ENCODE results near the gene DOK5. TPM values are rescaled to one million over a fixed set of nuclear protein-coding genes. Genes with fewer than 3 reads are reported as not detected.

DOK5 gene
- total and polyA plus RNA-seq, 2 experiments from 2014 or later: 5.0 to 6.9 TPM

DNA sequence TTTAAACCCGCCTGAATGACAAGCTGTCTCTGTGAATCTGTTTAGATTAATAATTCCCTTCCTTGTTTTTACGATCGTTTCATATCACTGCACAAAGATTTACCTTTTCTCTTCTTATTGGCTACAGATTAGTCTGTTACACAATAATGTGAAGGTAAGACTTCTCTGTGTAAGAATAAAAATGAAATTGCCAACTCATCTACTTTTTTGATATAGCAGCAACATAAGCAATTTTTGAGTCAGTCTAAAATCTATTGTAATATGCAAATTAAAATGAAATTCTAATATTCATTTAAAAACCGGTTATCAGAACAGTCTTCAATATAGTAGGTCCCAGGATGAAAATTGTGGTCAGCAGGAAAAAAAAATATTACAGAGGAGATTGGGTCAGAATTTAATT, 155.2 kb downstream of the DOK5 start (continued):
- TF ChIP-seq, protein P1, sequence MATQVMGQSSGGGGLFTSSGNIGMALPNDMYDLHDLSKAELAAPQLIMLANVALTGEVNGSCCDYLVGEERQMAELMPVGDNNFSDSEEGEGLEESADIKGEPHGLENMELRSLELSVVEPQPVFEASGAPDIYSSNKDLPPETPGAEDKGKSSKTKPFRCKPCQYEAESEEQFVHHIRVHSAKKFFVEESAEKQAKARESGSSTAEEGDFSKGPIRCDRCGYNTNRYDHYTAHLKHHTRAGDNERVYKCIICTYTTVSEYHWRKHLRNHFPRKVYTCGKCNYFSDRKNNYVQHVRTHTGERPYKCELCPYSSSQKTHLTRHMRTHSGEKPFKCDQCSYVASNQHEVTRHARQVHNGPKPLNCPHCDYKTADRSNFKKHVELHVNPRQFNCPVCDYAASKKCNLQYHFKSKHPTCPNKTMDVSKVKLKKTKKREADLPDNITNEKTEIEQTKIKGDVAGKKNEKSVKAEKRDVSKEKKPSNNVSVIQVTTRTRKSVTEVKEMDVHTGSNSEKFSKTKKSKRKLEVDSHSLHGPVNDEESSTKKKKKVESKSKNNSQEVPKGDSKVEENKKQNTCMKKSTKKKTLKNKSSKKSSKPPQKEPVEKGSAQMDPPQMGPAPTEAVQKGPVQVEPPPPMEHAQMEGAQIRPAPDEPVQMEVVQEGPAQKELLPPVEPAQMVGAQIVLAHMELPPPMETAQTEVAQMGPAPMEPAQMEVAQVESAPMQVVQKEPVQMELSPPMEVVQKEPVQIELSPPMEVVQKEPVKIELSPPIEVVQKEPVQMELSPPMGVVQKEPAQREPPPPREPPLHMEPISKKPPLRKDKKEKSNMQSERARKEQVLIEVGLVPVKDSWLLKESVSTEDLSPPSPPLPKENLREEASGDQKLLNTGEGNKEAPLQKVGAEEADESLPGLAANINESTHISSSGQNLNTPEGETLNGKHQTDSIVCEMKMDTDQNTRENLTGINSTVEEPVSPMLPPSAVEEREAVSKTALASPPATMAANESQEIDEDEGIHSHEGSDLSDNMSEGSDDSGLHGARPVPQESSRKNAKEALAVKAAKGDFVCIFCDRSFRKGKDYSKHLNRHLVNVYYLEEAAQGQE (IDR thresholded peaks at IDR 0.05; ENCODE audit: unreplicated experiment): no peak
- TF ChIP-seq JUNB (IDR thresholded peaks at IDR 0.05; ENCODE audit: unreplicated experiment) (no peak), NANOG (IDR thresholded peaks at IDR 0.05; ENCODE audit: borderline replicate concordance) (no peak), STAT1 (IDR thresholded peaks at IDR 0.05; ENCODE audit: unreplicated experiment) (no peak), ZNF114 (CRISPR knock-in tag; IDR thresholded peaks at IDR 0.05) (no peak)
- TF ChIP-seq, protein P2, sequence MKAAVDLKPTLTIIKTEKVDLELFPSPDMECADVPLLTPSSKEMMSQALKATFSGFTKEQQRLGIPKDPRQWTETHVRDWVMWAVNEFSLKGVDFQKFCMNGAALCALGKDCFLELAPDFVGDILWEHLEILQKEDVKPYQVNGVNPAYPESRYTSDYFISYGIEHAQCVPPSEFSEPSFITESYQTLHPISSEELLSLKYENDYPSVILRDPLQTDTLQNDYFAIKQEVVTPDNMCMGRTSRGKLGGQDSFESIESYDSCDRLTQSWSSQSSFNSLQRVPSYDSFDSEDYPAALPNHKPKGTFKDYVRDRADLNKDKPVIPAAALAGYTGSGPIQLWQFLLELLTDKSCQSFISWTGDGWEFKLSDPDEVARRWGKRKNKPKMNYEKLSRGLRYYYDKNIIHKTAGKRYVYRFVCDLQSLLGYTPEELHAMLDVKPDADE (IDR thresholded peaks at IDR 0.05): no peak
- TF ChIP-seq, protein P3, sequence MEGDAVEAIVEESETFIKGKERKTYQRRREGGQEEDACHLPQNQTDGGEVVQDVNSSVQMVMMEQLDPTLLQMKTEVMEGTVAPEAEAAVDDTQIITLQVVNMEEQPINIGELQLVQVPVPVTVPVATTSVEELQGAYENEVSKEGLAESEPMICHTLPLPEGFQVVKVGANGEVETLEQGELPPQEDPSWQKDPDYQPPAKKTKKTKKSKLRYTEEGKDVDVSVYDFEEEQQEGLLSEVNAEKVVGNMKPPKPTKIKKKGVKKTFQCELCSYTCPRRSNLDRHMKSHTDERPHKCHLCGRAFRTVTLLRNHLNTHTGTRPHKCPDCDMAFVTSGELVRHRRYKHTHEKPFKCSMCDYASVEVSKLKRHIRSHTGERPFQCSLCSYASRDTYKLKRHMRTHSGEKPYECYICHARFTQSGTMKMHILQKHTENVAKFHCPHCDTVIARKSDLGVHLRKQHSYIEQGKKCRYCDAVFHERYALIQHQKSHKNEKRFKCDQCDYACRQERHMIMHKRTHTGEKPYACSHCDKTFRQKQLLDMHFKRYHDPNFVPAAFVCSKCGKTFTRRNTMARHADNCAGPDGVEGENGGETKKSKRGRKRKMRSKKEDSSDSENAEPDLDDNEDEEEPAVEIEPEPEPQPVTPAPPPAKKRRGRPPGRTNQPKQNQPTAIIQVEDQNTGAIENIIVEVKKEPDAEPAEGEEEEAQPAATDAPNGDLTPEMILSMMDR (conservative IDR thresholded peaks at IDR 0.05; ENCODE audit: low read depth in 2 of 2): no peak

DNA sequence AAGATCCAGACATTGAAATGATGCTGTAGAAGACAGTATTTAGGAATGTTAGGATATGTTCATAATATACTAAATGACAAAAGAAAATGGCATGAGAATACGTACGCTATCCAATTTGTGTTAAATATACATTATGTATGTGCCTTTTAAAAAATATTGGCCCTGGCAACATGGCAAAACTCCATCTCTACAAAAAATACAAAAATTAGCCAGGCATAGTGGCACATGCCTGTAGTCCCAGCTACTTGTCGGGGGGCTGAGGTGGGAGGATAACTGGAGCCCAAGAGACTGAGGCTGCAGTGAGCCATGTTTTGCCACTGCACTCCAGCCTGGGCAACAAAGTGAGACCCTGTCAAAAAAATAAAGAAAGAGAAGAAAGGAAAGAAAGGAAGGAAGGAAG, 155.7 kb downstream of the DOK5 start:
- Histone ChIP-seq H3K4me2 (no peak overlapping the region), H3K27me3 (ENCODE audit: insufficient read depth) (no peaks in the 10 kb centered on the region), H2AFZ (no peak overlapping the region), H3F3A (replicated peaks; ENCODE audit: low read depth) (no peaks in the 10 kb centered on the region), H3K4me3 (no peak overlapping the region), H3K9me2 (ENCODE audit: insufficient read depth) (no peaks in the 10 kb centered on the region), H3K79me2 (replicated peaks; ENCODE audit: insufficient read depth) (no peaks in the 10 kb centered on the region), H4K20me1 (replicated peaks; ENCODE audit: insufficient read depth) (no peaks in the 10 kb centered on the region), H3K27ac (ENCODE audit: low read depth) (no peak overlapping the region), H3K36me3 (ENCODE audit: insufficient read depth) (no peaks in the 10 kb centered on the region), H3K4me1 (ENCODE audit: insufficient read depth) (peaks cover 23% of the 10 kb centered on the region)
- peaks cover 4% of the 10 kb centered on the region; the same call in 2 of the 3 replicates for H3K9me3 Mint-ChIP-seq
- H3K27ac Mint-ChIP-seq: 0 out of 2 replicates have a peak overlapping the region, but pooled peaks have one; percentile 30
- no peaks in the 10 kb centered on the region for H3K27me3 Mint-ChIP-seq (ENCODE audit: insufficient read depth, low read depth, poor library complexity)
- ATAC-seq (no peak), DNase-seq (ENCODE audit: low spot score) (no peak)
- H3K4me3 Mint-ChIP-seq: no peak overlapping the region
- peaks cover 31% of the 10 kb centered on the region for H3K4me1 Mint-ChIP-seq
- H3K36me3 Mint-ChIP-seq (ENCODE audit: low read depth): peaks cover 12% of the 10 kb centered on the region; the same call in 2 of the 3 replicates
- TF ChIP-seq ZNF114 (CRISPR knock-in tag; IDR thresholded peaks at IDR 0.05): no peak
- TF ChIP-seq, protein P1 (IDR thresholded peaks at IDR 0.05; ENCODE audit: unreplicated experiment): no peak
- TF ChIP-seq JUNB (IDR thresholded peaks at IDR 0.05; ENCODE audit: unreplicated experiment): no peak
- TF ChIP-seq, protein P2 (IDR thresholded peaks at IDR 0.05): no peak
- TF ChIP-seq EZH2phosphoT487 (IDR thresholded peaks at IDR 0.05; ENCODE audit: unreplicated experiment): no peak

Data from GM23338 (cell line).